ENCODE data around the gene EREG. TPM values are rescaled to one million over a fixed set of nuclear protein-coding genes. Genes with fewer than 3 reads are reported as not detected.

EREG gene
- total and polyA plus RNA-seq, 10 of the 15 experiments (the other 5 are each of a cell fraction or from before 2014, with no cell fraction given), result not detected

DNA sequence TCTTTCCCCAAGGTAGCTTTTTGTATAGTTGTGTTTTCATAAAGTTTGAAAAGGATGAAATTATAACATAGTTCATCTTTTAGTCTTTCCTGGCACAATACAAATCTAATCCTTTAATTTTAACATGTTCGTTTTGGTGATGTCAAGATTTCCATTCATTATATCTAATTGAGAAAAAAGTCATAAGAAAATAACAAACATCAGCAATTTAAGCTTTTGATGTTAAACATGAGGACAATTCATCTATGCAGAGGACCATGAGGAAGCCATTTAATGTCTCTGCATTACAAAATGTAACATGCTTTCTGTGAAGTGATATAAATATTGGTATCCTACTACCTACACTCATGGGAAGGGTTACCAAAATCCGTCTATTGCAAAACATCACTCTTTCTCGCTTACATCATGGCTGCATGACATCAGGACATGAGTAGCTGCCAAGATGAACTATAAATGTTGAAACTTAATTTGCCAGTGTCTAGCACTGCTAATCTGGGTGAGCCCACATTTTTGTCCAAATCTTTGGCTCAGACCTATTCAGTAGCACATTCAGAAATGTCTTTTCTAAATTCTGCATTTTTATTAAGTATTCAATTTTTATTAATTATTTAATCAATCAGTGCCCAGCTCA, 47.2 kb upstream of the EREG start:
- intact Hi-C loops (cut with micrococcal nuclease; ENCODE audit: unreplicated experiment), result no loop called here
- Histone ChIP-seq H3K27ac (ENCODE audit: control insufficient read depth, insufficient read depth) (no peak overlapping the region), H3K4me3 (no peak overlapping the region), H3K27me3 (replicated peaks in 1 of 2; ENCODE audit: control insufficient read depth in 2 of 2, insufficient read depth in 2 of 2, low read length in 1 of 2) (no peaks in the 10 kb centered on the region), H3K79me2 (ENCODE audit: control insufficient read depth, insufficient read depth, low read length) (no peaks in the 10 kb centered on the region), H3K9ac (ENCODE audit: control insufficient read depth, insufficient read depth, low read length) (no peak overlapping the region), H3K36me3 (ENCODE audit: control insufficient read depth in 2 of 2, insufficient read depth in 2 of 2, low read length in 1 of 2) (no peaks in the 10 kb centered on the region), H3K4me2 (ENCODE audit: control insufficient read depth, insufficient read depth) (no peak overlapping the region), H2AFZ (ENCODE audit: control insufficient read depth, low read depth, low read length) (no peak overlapping the region), H3K9me3 (replicated peaks; ENCODE audit: control insufficient read depth, insufficient read depth, low read length) (no peaks in the 10 kb centered on the region), H3K4me1 (ENCODE audit: control insufficient read depth, insufficient read depth, low read length) (peaks cover 9% of the 10 kb centered on the region), H4K20me1 (ENCODE audit: control insufficient read depth, insufficient read depth) (no peaks in the 10 kb centered on the region)
- CTCF ChIA-PET, result interaction anchor here (0.6 to 7.1 kb wide), 9 partner anchors 10 to 611 kb away, joined by 3 to 55 read pairs (median 4); no protein-coding TSS in a partner anchor
- RAD21 ChIA-PET (ENCODE audit: unreplicated experiment), result interaction anchor here (1.0 to 2.1 kb wide), 6 partner anchors 11 to 358 kb away, joined by 3 to 8 read pairs (median 5); no protein-coding TSS in a partner anchor
- no TSS peak for BruUV-seq (replicated peaks)
- no peak for FAIRE-seq
- 58% methylated on average over 3 of the region's 3 CpGs for WGBS (ENCODE audit: insufficient coverage, insufficient replicate concordance, low lambda C conversion rate, missing lambda C conversion rate)
- no peak for DNase-seq (ENCODE audit: low read depth, low spot score)
- POLR2A ChIA-PET, result no interaction called here
- no peak for ATAC-seq
- in situ Hi-C loops (cut with MboI), result no loop called here
- SMC1A ChIA-PET (ENCODE audit: uncharacterized antibody, unreplicated experiment), result interaction anchor here (1.1 to 3.2 kb wide), 6 partner anchors 11 to 307 kb away, joined by 3 to 13 read pairs (median 4); no protein-coding TSS in a partner anchor
- no peak for TF ChIP-seq ESRRA (IDR thresholded peaks at IDR 0.05; ENCODE audit: low read length)
- TF ChIP-seq MXI1 (IDR thresholded peaks at IDR 0.05; ENCODE audit: low read depth, low read length), result no peak
- no peak for TF ChIP-seq NFYA (IDR thresholded peaks at IDR 0.05; ENCODE audit: borderline replicate concordance, low read depth, low read length)
- TF ChIP-seq SUPT20H (IDR thresholded peaks at IDR 0.05; ENCODE audit: borderline replicate concordance, control insufficient read depth, low read depth, low read length), result no peak
- no peak for TF ChIP-seq E2F8 (IDR thresholded peaks at IDR 0.05; ENCODE audit: low read depth, partially characterized antibody)
- no peak for TF ChIP-seq RCOR1 (conservative IDR thresholded peaks at IDR 0.05; ENCODE audit: low read depth, low read length)
- TF ChIP-seq CREM (IDR thresholded peaks at IDR 0.05; ENCODE audit: low read depth), result no peak
- no peak for TF ChIP-seq ZZZ3 (IDR thresholded peaks at IDR 0.05; ENCODE audit: control insufficient read depth, insufficient read length, low read depth)
- no peak for TF ChIP-seq SMAD5 (IDR thresholded peaks at IDR 0.05; ENCODE audit: low read depth)
- TF ChIP-seq ZNF274 (IDR thresholded peaks at IDR 0.05; ENCODE audit: insufficient read depth, insufficient read length), result no peak
- TF ChIP-seq, protein P1, sequence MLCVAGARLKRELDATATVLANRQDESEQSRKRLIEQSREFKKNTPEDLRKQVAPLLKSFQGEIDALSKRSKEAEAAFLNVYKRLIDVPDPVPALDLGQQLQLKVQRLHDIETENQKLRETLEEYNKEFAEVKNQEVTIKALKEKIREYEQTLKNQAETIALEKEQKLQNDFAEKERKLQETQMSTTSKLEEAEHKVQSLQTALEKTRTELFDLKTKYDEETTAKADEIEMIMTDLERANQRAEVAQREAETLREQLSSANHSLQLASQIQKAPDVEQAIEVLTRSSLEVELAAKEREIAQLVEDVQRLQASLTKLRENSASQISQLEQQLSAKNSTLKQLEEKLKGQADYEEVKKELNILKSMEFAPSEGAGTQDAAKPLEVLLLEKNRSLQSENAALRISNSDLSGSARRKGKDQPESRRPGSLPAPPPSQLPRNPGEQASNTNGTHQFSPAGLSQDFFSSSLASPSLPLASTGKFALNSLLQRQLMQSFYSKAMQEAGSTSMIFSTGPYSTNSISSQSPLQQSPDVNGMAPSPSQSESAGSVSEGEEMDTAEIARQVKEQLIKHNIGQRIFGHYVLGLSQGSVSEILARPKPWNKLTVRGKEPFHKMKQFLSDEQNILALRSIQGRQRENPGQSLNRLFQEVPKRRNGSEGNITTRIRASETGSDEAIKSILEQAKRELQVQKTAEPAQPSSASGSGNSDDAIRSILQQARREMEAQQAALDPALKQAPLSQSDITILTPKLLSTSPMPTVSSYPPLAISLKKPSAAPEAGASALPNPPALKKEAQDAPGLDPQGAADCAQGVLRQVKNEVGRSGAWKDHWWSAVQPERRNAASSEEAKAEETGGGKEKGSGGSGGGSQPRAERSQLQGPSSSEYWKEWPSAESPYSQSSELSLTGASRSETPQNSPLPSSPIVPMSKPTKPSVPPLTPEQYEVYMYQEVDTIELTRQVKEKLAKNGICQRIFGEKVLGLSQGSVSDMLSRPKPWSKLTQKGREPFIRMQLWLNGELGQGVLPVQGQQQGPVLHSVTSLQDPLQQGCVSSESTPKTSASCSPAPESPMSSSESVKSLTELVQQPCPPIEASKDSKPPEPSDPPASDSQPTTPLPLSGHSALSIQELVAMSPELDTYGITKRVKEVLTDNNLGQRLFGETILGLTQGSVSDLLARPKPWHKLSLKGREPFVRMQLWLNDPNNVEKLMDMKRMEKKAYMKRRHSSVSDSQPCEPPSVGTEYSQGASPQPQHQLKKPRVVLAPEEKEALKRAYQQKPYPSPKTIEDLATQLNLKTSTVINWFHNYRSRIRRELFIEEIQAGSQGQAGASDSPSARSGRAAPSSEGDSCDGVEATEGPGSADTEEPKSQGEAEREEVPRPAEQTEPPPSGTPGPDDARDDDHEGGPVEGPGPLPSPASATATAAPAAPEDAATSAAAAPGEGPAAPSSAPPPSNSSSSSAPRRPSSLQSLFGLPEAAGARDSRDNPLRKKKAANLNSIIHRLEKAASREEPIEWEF (IDR thresholded peaks at IDR 0.05; ENCODE audit: insufficient replicate concordance, low read depth, low read length), result no peak
- TF ChIP-seq HDAC6 (IDR thresholded peaks at IDR 0.05; ENCODE audit: unreplicated experiment), result no peak
- no peak for TF ChIP-seq SKIL (IDR thresholded peaks at IDR 0.05; ENCODE audit: low read depth, poor library complexity, severe bottlenecking)

Data from GM12878 (cell line).